Measurements from ENCODE around the gene KRT1.
"Not testable (repeated sequence)": the region's sequence is repeated elsewhere in the genome, so short reads cannot be mapped to it uniquely, and the experiment has no call there.

KRT1 gene

DNA sequence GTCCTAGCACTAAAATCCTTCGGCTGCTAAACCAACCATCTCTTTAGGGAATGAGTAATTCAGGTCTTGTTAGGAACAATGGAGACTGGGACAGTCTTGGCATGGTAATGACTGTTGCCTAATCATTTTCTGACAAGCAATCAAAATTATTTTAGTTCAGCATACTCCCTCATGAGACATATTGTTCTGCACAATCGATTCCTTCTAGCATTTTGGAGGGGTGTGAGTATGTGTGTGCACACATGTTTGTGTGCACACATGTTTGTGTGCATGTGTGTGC is 2.1 kb upstream of the KRT1 start:
- DNase-seq (ENCODE audit: low read depth), result no peak

DNA sequence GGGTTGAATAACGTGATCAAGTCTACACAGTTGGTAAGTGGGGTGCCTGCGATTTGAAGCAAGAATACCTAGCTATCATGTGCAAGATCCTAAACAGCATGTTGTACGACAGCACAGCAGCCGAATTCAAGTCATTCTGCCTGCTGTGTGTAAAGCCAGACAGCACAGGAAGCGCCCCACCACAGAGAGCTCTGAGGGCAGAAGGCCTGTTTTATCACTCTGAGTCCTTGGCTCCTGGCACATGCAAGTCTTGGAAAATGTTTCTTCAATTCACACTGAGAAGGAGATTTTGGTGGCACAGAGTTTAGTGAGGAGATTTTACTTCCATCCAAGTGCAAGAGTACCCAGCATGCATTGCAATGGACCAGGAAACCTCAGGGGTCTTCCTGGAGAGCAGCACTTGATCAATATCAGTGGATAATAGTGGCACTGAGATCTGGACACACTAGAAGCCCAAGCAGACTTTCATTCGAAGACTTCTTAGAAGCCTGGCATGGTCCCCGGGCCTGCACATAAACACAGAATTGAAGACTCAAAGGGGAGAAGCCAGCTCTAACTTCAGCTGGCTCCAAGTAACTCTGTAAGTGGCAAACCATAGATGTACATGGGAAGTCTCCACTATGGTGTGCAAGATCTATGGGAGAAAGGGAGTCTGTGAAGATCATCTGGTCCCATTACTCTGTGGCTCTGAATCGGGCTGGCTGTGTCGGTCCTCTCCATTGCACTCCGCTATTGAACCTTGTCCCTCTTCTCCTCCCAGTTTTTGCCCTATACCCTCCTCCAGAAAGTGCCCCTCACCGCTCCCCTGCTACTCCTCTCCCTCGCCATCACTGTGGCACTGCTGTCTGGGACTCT is 1.5 kb upstream of the KRT1 start:
- DNase-seq (ENCODE audit: low read depth), result no peak

DNA sequence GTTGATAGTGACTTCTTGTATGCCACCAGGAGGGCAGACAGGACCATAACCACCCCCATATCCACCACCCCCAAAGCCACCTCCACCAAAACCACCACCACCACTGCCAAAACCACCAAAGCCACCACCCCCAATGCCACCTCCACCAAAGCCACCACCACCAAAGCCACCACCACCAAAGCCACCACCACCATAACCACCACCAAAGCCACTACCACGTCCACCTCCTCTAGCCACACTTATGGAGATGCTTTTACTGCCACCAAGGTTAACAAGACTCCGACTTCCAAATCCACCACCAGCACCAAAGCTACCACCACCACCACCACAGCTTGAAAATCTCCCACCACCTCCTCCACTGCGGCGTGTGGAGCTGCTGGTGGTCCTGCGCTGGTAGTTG is 332 bp downstream of the KRT1 start:
- DNase-seq (ENCODE audit: low read depth), result no peak

DNA sequence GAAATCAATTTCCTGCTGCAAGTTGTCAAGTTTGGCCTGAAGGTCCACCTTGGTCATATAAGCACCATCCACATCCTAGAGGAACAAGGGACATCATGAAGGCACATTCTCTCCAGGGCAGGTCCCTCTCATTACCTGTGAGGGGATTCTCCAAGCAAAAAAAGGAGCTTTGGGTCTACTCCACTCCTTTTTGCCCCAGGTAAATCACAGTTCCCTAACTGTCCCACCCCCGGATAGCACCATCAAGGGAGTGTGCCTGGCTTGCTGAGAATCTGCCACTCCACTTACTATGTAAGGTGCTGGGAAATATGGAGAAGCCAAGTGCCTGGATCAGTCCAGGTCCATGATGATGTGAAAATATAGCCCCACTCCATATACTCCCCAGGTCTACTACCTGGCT is 2.5 kb downstream of the KRT1 start:
- no peak for DNase-seq (ENCODE audit: low read depth)

DNA sequence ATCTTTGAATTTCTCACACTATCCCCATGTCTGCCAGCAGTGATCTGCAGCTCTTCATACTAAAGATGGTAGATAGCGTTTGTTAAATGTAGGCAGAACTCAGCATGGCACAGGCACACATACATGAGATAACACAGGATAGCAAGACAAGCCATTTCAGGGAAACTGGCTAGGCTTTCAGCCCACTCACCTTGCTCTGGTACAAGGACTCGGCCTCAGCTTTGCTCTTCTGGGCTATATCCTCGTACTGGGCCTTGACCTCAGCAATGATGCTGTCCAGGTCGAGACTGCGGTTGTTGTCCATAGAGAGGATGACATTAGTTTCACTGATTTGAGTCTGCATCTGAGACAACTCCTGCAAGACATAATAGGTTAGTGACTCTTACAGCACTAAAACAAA is 3.1 kb downstream of the KRT1 start:
- no peak for DNase-seq (ENCODE audit: low read depth)

DNA sequence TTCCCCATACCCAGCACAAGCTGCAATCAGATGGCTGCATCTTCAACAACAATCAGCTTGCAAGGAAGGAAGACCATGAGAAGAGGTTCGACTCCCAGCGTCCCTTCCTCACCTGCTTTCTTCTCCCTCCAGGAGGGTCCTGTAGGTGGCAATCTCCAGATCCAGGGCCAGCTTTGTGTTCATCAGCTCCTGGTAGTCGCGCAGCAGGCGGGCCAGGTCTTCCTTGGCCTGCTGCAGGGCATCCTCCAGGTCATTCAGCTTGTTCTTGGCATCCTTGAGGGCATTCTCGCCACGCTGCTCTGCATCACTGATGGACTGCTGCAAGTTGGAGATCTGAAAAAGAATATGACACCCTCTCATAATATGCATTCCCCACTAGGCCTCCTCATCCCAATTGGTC is 4.0 kb downstream of the KRT1 start:
- DNase-seq (ENCODE audit: low read depth), result no peak

DNA sequence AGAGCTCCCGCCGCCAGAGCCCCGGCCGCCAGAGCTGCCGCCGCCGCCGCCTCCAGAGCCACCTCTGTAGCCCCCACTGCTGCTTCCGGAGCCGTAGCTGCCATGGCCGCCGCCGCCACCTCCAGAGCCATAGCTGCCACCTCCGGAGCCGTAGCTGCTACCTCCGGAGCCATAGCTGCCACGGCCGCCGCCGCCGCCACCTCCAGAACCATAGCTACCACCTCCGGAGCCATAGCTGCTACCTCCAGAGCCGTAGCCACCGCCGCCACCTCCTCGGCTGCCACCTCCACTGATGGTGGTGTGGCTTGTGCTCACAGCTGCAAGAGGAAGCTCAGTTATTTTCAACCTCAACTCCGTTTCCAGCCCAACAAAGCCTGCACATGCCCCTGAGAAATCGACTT is 4.9 kb downstream of the KRT1 start:
- no peak for DNase-seq (ENCODE audit: low read depth)

DNA sequence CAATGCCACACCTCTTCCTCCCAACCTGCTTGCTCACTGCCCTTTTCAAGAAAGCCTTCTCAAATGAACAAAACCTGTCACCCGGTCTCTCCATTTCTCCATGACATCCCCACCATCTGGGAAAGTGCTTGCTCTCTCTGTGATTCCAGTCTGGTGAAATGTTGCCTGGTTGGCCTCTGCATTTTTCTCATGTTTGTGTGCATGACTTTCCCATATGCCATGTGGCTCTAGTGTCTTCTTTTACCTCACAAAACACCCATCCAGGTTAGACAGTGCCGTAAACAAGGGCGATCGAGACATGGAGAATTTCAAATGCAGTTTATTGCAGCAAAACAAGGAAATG is 5.8 kb downstream of the KRT1 start:
- no peak for DNase-seq (ENCODE audit: low read depth)

DNA sequence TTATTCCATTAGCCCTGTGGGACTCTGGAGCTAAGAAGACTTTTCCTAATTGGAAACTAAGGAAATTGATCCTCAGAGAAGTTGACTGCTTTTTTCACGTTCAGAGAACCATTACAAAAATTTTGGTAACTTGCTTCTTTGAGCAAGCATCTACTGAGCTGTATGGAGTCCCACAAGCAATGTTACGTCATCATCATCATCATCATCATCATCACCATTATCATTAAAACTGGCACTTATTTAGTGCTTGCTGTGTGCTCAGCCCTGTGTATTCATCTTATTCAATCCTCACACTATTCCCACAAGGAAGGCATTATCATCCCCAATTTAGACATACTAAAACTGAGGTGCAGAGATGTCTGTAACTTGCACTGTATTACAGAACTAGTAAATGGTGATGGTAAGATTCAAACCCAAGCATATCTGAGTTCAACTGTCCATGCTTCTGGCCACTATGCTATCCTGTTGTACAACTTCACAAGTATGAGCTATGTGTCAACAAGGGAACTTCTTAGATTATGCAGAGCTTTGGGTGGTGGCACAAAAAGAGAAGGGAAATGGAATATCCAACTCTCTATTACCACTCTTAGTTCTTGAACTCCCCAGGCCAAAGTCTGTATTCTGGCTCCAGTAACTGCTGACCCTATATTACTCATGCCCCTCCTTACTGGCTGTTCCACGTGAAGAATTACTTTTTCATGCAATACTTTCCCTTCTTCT is 6.3 kb downstream of the KRT1 start:
- no peak for DNase-seq (ENCODE audit: low read depth)

DNA sequence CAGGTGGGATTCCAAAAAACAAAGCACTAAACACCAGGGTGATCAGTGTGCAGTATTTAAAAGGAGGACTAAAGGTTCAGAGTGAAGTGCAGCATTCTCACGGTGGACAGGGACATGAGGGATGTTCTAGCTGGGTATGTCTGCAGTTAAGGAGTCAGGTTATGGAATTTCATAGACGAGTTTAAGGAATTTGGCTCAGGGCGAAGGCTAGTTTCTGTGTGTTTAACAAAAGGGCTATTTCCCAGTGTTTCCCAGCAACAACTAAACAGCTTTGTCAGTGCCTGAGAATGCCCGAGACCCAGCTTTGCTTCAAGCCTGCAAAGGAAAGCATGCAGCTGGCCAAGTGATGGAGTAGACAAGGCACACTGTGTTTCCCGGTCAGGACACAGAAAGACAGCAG is 7.0 kb downstream of the KRT1 start:
- DNase-seq (ENCODE audit: low read depth), result no peak

DNA sequence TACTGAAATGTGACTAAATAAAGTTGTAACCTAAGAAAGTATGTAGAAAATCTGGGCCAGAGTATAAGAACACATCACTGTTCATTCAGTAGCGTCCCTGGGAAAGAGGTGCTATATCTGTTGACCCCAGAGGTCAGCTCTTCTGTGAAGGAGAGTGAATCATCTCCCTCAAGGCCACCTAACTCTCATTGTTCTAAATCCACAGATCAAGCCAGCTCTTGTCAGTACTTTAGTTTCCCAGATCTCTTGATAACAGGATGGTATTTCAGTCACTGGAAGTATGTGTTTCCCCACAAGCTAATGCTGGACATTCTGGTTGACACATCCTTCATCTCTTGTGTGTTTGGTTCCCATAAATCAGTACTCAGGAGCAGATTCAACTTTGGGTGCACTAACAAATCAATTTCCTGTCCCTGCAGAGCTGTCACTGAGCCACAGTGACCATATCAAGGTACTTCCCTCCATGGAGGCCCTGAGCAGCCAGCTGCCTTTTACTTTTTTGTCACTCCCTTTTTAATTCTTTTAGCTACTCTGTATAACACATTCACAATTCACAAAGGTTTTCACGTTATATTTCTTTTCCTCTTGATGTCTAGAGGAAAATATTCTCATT is 7.8 kb downstream of the KRT1 start:
- DNase-seq (ENCODE audit: low read depth), result no peak

DNA sequence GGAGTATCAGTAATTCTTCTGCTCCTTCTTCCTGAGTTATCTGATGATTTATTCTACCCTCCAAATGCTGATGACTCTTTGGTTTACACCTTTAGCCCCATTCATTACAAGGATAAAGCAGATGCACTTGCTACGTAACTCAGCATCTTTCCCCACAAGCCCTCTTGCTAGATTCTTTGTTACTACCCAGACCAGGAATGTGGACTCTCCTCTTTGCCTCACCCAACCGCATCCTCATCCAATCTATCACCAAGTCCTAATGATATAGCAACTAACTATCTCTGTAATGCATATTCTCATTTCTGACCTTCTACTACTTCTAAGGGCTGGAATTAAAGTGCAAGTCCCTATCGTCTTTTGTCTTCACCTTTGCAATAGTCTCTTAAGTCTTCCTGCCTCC is 9.2 kb downstream of the KRT1 start:
- no peak for DNase-seq (ENCODE audit: low read depth)

DNA sequence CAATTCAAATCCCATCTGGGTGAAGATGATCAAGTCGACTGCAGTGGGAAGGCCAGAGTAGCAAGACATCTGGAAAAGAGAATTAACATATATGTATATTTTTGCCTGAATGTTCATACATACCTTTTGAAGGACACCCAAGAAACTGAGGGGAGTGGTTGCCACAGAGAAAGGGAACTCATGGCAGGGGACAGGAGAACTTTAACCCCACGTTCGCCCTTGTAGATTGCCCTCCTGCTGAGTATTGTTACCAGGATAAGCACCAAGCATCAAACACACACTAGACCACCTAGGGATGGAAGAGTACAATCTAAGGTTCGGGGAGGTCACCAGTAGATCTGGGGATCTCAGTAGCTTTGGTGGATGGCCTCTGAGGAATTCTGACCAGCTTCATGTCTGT is 9.7 kb downstream of the KRT1 start:
- no peak for DNase-seq (ENCODE audit: low read depth)

DNA sequence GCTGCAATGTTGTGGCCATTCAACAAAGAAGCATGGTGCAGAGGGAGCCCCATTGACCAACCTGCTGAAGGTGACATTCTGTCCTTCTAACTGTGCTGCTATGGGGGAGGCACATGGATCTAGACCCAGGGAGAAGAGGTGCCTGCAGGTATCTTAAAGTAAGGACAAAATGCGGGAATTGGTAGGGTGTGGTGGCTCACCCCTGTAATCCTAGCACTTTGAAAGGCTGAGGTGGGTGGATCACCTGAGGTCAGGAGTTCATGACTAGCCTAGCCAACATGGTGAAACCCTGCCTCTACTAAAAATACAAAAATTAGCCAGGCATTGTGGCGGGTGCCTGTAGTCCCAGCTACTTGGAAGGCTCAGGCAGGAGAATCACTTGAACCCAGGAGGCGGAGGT is 10.3 kb downstream of the KRT1 start:
- DNase-seq (ENCODE audit: low read depth), result not testable (repeated sequence)

DNA sequence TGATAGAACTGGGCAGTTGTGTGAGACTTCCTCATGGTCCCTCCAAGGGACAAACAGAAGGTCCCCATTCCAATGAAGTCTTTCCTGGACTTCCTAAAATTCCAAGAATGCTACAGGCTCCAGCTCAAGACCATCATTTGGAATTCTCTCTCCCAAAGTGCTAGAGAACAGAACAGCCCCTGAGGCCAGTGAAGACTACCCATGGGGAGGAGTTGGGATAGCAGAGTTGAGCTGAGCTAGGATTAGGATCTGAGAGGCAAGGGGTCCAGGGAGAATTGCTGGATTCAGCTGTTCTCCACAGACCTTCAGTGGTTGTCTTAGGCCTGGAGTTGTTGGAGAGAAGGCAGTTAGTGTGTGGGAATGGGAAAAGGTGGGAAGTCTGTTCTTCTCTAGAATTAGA is 10.8 kb downstream of the KRT1 start:
- DNase-seq (ENCODE audit: low read depth), result no peak

DNA sequence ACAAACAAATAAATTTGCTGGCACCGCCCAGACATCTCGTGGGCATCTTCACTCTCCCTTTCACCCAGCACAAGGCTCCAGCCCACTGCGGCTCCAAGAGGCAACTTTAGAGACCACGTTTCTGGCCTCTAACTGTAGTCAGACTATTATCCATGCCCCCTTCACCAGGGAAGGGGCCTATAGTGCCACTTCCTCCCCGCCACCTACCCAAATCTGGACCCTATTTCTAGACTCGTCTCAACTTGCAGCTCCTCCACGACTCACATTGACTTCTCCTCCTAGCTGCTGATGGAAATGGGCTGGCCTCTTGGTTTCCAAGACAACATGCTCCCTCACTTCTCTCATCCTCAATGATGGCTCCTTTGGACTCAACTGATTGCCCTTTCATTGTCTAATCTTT is 12.3 kb downstream of the KRT1 start:
- DNase-seq (ENCODE audit: low read depth), result no peak

DNA sequence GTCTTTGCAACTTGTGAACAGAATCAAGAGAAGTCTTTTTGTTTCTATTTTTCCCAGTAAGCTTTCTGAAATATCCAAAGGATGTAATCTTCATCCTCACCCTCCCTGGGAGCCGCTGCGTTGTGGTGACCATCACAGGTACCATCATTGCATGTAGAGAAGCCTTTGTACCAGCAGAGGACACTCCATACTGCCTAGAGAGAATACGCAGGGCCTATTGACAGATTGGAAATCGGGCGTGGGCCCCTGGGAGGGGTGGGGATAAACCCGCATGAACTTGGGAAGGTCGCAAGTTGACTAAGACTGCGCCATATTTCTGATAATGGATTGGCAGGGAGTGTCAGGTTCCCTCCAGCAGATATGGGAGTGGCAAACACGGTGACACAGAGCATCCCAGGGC is 12.7 kb downstream of the KRT1 start:
- DNase-seq (ENCODE audit: low read depth), result no peak

DNA sequence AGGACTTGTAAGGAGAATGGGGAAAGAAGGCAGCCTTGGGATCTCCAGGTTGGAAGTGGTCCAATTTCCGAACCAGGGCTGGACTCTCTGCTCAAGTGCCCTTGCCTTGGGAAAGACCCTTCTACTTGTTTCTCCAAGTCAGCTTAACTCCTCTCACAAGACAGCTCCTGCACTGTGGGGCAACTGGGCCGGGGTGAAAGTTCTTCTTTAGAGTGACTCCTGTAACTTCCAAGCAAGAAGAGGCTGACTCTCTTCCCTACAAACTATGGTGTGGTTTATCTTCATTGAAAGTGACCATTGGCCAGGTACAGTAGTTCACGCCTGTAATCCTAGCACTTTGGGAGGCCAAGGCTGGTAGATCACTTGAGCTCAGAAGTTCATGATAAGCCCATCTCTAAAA is 13.7 kb downstream of the KRT1 start:
- DNase-seq (ENCODE audit: low read depth), result no peak

DNA sequence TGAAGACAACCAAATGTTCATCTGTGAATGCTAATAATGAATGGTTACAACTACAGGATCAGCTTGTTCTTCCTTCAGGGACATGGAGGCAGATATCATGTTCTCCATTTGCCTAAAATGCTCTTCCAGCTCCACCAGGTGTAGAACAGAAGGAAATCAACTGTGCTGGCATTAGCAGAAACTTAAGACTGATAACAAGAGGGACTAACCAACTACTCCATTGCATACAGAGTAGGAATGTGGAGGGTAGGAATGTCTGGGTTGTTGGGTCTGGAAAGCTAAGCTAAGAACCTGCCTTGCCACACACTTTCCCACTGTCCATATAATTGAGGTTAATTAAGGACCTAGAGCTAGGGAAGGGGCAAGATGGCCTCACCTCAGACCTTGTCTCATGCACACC is 16.8 kb downstream of the KRT1 start:
- no peak for DNase-seq (ENCODE audit: low read depth)

DNA sequence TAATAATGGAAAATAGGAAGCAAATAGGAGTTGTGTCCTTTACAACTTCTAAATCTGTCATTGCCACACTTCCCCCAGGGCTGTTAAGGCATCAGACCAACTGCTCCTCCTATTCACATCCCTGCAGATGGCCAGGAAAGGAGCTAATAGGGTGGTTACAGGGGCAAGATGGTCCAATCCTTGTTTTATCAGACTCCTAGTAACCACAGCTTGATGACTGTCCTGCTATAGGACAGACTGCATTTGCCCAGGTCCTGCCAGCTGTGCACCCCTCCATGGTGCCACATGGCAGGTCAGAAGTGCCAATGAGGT is 17.3 kb downstream of the KRT1 start:
- no peak for DNase-seq (ENCODE audit: low read depth)

DNA sequence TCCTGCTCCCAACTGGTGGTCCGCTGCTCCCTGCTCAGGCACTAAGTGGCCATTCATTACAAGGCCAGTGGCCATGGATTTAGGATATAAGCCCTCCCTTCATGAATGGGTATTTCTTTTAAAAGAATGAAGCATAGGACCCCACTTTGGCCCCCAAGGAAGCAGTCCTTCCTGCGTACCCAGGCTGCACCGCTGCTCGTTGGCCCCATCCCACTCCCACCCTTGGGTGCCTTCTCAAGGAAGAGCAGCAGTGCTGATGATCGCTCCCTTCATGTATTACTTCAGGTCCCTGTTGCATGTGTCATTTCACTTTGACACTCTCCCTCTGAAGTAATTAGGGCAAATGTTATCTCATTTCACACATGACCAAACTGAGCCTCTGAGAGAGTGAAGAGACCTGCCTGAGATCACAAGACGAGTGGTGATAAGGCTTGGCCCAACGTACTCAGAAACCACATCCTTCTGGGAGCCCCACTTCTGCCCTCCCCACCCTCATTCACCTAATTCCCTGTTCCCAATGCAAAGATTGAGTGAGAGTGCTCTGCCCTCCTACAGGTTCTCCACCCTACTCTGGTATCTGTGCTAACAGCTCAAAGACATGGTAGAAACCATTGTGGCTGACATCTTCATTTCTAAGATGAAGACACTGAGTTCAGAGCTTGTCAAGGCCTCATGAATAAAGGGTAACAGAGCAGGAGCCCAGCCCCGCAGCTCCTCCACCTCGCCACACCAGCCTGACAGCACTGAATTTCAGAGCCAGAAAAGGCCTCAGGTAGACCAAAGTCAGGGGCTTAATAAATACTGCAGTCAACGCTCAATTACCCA is 17.9 kb downstream of the KRT1 start:
- no peak for DNase-seq (ENCODE audit: low read depth)

DNA sequence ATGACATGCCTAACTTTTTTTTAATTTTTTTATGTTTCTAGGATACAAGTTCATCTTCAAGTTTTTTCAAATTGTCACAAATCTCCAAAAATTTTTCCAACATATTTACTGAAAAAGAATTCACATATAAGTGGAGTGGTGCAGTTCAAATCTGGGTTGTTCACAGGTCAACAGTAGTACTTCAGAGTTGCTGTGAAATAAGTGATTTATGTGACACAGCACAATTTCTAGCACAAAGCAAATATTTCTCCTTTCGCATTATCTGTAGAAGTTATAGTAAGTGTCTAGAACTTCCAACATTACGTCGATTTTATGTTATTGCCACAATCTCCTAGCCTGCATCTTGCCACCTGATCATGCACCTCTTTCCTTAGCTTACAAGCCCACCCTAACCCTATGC is 18.5 kb downstream of the KRT1 start:
- DNase-seq (ENCODE audit: low read depth), result no peak

DNA sequence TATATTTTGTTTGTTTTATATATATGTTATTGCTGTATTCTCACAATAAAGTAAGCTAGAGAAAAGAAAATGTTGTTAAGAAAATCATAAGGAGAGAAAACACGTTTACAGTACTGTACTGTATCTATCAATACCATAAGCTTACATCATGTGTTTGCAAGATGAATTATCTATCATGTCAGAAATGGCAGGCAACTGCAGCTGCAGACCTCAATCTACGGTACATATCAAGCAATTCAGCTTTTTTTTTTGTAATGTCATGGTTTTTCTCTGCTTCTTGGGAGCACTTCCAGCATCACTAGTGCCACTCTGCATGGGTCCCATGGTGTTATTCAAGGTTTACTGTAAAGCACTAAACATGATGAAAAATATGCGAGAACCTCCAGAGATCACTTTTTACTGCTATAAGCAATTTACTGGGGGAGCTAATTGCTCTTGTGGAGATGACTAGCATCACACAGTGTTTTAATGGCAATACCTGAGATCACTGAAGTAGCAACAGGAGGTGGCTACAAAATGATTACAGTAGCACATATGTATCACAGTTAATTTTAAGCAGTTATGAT is 19.2 kb downstream of the KRT1 start:
- no peak for DNase-seq (ENCODE audit: low read depth)
